ENCODE measurements around the gene RHPN2.

- no peak for TF ChIP-seq CTCF (conservative IDR thresholded peaks at IDR 0.05; ENCODE audit: low read length)
- no peak for TF ChIP-seq EZH2phosphoT487 (IDR thresholded peaks at IDR 0.05; ENCODE audit: borderline replicate concordance, low read depth, low read length)
These were observed 76.0 kb downstream of the RHPN2 start for GRCh38 chr19:32988724-32989123.
